HG03280 (cell line): Measurements from ENCODE around the gene MOB2.

Experiments used
- ATAC-seq: cut with Tn5 transposase; IDR thresholded peaks from one replicate; pipeline ENCODE4 v1.9.1; 2021; ENCODE audit warnings: mild to moderate bottlenecking, moderate library complexity; ENCODE audit not compliant: unreplicated experiment

Gene MOB2, protein sequence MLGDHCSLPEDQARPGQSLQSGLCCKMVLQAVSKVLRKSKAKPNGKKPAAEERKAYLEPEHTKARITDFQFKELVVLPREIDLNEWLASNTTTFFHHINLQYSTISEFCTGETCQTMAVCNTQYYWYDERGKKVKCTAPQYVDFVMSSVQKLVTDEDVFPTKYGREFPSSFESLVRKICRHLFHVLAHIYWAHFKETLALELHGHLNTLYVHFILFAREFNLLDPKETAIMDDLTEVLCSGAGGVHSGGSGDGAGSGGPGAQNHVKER

DNA sequence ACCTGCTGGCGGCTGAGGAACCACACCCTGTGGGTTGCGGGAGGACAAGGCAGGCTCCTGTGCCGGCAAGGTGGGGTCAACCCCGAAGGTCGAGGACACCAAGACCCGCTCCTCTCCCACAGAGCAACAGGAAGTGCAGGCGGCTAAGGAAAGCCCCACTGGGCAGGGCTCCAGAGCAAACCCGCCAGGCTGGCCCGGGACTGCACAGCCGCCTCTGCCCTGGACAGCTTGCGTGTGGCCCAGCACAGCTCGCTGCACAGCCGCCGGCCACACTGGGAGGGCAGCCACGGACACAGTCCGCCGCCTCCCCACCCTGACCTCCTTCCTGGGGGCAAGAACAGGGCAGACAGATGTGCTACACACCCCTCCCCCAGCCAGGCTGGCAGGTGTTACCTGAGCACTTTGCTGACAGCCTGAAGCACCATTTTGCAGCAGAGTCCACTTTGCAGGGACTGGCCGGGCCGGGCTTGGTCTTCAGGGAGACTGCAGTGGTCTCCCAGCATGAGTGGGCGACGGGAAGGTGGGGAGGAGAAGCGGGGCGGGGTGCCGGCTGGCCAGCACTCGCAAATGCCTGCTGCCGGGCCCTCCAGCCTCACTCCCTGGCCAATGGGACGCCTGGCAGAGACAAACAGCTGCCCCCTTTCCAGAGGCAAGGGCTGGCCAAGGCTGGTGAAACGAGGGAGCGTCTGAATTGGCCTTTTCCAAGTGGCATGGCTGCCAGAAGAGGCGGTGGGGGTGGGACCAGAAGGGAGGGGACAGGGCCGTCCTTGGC, at the start of gene MOB2:
MOB2 (minus strand) TSS at position 726 of the 772 bp plus-strand sequence; CDS start at position 503, 223 bp downstream.
- ATAC-seq, result no peak

DNA sequence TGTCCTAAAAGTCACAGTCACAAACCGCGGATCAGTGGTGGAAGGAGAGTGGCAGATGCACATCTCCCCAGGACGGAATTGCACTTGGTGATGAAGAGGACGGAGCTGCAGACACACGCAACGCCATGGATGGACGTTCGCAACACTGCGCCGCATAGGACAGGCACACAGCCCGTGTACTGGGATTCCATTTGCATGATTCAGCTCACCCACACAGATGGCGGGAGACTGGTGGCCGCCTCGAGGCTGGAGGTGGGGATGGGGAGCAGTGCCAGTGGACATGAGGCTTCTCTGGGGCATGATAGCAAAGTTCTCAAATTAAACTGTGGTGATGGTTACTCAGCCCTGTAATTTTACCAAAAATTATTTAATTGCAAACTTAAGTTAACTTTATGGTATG, 48.1 kb upstream of the MOB2 start:
- ATAC-seq, result no peak

DNA sequence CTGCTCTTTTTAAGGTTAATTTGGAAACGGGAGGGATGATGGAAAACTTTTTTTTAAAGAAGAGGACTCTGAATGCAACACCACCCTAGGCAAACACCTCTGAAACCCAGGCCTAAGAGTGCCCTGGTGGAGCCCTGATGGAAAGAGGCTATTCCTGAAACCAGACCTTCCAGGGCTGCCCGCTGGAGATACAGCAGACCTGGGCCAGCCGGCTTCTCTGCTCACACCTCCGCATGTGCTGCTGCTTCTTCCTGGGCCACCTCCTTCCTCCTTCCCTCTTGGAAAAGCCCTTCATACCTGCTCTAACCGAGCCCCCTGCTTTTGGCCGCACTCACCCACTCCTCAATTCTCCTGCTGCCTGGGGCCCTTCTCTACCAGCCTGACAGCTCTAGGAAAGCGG, 47.6 kb upstream of the MOB2 start:
- ATAC-seq, result no peak

DNA sequence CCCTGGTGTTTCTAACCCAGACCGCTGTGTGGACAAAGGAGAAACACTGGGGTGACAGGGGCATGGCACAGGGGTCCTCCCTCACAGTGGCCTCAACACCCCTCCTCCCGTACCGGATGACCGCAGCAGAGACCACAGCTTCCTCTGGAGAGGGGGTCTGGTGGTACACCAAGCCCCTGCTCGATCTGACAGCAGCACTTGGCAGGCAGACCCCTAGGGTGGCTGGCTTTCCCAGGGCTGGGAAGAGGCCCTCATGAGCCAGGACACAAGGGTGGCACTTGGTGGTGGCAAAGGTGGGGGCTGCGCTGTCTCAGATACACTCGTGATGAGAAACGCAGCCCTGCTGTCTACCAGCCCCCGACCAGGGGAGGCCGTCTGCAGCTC, 46.8 kb upstream of the MOB2 start:
- ATAC-seq, result no peak

DNA sequence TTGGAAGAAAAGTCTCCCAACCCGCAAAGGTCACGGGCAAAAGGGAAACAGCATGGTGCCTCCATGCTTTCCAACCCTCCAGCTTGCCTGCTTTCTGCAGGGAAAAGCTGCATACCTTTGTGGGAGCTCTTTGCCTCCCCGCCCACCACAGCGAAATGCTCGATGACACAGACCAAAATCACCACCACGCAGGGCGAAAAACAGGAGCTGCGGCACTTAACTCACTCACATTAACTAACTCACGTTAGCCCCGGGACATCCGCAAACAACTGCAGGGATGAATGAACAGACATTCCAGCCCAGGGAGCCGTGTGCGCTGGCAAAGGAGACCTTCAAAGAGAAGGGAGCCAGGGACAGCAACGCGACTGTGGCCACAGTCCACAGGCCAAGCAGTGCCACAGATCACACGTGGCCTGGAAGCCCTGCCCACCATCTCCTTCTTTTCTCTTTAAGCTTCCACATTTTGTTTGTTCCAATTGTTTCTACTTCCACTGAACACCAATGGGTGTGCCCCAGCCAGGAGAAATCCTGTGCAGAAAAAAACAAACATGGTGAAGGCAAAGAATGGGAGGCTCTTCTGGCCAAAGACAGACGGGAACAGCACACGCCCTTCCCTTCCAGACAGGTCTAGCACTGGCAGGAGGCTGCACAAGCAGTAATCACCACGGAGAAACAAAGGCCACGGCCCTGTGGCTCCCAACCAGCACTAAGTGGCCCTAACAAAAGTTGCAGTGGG, 46.2 kb upstream of the MOB2 start:
- ATAC-seq, result no peak

DNA sequence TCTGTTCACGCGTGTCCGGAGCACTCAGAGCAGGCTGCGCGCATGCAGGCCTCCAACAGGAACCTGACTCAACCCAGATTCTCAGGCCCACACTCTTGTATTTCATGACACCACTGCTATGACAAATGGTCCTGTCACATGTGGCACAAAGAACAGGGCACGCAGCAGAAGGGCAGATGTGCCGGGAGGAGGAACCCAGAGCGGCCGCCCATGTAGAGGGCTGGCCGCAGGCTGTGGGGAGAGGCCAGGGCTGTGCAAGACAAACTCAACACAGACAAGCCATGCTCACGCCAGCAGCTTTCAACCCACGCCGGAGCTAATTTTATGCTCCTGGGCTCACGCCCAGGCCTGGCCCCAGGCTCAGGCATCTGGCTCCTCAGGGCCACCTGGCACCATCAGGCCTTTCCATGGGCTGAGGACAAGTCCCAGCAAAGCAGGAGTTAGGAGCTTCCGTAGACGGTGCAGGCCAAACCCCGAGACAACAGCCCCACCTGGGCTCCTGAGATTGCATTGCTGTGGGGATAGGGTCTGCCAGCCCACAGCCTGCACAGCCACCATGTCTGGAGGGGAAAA, 45.5 kb upstream of the MOB2 start:
- ATAC-seq, result no peak

DNA sequence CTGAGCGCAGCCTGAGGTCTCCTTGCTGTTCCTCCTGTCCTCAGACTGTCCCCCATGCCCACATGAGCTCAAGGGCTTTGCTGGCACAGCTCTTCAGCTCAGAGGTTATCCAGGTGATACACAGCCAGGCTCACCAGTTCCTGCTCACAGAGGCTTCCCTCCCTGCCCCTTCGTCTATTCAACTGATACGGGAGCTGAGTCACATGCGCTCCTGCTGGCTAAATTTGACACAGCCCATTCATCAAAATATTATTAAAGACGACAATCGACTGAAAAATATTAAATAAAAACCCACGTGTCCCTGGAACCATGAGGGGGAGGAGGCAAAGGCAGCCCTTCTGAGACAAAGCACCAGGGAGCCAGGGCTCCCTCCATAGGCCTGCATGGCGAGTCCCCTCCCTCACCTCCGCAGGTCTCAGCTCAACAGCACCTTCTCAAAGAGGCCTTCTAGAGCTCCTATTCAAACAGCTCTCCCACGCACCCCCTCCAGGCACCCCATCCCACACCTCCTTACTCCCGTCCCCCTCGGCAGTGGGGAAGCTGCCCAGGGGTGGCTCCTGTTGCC, 45.0 kb upstream of the MOB2 start:
- no peak for ATAC-seq

DNA sequence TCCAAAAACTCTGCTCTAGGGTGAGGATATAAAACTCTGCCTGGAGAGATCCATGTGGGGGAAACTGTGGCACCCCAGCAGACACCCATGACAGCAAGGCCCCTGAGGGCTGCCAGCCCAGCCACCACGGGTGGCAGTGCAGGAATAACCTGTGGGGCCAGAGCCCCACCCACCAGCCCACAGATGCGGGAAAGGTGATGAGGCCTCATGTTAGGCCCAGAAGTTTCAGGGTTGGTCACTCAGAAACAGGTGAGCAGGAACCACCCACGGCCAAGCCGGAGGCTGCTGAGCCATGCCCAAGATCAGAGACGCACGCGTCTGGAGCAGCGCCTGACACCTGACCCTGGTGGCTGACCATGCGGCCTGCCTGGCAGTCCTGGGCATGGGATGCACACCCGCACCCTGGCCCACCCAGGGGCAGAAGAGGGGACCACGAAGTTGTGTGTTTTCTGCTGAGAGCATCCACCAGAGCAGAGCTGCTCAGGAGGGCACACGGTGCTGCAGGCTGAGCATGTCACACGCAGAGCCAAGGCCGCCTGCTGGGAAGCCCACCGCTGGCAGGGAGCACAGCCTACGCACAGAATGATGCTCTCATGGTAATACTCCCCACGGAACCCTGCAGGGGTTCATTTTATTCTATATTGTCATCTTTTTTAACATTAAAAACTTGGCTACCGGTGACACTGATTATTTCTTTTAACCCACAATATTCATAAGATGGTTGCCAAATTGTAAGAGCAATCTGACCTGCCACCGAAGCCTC, 44.3 kb upstream of the MOB2 start:
- no peak for ATAC-seq

DNA sequence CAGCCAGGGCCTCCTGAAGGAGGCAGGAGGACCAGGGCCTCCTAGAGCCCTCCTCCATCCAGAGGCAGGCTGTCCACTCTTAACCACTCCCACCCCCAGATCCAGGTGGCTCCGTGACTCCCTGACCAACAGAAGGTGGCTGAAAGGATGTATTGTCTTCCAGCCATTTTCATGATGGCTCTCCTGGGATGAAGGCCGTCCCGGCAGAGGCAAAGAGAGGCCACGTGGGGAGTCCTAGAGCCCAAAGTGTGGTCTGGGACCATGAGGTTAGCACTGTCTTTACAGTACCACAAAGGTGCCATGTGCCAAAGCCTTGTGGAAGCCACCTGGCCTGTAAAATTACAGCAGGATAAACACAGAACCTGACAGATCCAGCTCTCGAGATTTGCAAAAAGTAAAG, 43.2 kb upstream of the MOB2 start:
- ATAC-seq, result no peak

DNA sequence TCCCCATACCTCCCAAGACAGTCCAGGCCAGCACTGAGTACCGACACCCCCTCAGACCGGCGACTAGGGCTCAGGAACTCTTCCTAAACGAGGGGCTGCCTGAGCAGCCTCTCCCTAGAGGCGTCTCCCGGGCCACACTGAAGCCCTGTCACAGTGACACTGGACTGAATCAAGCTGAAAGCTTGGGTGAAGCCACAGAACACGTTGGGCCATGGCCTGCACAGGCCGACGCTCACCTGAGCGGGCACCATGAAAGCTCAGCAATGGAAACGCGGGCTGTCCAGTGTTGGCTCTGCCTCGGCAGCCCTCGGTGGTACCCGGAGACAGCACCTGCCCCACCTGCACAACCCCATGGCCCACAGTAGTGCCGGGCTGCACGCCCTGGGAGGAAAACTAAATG, 42.7 kb upstream of the MOB2 start:
- ATAC-seq, result no peak

DNA sequence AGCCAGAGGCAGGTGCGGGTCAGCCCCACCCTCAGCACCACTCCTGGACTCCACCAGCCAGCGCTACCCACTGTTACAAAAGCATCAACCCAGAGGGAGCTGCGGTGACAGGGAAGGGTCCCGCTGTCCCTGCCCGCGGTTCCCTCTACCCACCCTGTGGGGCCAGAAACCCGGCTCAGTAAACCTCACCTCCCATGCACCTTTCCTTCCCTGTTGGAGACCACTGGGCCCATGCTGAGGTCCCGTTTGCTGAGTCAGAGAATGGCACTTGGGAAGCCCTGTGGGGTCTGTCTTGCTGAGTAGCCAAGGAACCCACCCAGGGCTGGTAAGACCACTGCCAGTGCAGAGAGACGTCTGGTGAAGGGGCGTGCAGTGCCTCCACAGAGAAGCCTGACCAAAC, 42.1 kb upstream of the MOB2 start:
- no peak for ATAC-seq

DNA sequence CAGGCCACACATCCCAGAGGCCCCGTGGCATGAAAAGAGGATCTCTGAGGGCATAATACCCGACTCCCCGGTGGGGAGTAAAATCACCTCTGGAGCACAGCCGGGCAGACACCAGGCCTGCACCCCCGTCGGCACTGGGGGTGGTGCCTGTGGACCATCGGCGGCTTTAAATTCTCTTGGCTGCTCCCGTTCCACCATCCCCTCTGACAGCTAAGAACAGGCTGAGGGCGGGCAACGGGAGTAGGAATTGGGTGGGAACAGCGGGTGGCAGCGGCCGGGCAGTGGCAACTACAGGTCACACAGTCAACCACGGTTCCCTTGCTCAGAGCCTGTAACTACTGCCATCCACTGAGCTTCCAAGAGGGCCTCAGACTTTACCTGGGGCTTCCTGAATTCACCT, 40.2 kb upstream of the MOB2 start:
- ATAC-seq, result no peak

DNA sequence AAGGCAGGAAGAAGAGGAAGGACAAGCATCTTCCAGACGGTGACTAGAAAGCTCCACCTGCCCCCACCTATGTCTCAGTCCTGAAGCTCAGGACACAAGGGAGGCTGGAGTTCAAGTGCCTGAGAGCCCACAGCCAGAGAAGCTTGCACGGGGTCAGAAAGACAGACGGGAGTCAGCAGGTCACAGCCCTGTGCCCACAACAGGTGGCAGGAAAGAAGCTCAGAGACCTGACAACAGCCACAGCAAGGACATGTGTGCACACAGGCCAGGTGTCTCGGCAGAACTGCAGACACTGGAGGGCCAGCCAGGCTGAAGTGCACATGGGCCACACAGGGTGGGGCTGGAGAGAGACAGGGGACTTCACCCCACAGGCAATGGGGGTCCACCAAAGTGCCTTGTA, 37.2 kb upstream of the MOB2 start:
- ATAC-seq, result no peak

DNA sequence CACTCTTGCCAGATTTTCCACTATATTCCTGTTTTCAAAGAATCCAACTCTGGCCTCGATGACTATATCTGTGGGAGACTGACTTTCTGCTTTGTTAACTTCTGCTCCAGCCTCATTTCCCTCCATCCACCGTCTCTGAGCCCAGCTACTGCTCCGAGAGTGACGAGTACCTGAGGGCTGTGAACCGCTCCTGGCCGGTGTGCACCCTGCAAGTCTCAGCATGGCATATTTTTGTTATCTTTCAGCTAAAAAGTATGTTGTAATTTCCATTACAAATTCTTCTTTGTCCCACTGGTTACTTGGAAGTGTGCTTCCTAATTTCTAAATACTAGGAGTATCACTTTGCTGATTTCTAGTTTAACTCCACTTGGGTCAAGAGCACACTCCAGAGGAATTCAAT, 36.5 kb upstream of the MOB2 start:
- ATAC-seq, result no peak

DNA sequence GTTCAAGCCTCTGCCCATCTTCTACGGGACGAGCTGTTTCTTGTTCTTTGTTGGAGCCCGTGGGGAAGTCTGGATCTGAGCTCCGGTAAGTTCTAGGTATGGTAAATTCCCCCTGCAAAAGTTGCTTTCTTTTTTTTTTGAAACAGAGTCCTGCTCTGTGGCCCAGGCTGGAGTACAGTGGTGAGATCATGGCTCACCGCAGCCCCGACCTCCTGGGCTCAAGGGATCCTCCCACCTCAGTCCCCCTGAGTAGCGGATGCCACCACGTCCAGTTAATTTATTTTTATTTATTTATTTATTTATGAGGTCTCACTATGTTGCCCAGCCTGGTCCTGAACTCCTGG, 35.5 kb upstream of the MOB2 start:
- ATAC-seq, result no peak

DNA sequence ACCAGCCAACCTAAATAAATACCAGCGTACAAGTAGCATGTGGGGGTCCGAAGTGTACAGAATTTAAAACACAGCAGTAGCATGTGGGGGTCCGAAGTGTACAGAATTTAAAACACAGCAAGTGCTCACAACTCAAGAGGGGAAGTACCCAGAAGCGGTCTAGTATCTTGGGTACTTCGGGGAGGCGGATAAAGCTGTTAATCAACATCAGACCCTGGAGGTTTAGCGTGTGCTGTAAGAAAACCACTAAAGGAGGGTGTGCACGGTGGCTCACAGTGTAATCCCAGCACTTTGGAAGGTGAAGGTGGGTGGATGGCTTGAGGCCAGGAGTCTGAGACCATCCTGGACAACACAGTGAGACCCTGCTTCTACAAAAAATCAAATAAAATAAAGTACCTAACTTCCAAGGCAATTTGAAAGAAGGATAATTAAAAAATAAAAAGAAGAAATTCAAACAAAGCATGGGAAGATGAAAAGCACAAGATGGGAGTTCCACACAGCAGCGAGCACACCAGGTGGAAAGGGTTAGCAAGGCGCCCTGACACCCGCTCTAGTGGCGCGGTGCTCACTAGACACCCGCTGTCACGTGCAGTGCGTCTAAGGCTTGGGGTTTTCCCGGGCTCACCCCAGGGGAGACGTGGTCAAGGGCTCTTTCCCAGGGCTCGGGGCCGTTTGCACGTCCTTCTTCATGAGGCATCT, 35.0 kb upstream of the MOB2 start:
- ATAC-seq, result peak; percentile 77

DNA sequence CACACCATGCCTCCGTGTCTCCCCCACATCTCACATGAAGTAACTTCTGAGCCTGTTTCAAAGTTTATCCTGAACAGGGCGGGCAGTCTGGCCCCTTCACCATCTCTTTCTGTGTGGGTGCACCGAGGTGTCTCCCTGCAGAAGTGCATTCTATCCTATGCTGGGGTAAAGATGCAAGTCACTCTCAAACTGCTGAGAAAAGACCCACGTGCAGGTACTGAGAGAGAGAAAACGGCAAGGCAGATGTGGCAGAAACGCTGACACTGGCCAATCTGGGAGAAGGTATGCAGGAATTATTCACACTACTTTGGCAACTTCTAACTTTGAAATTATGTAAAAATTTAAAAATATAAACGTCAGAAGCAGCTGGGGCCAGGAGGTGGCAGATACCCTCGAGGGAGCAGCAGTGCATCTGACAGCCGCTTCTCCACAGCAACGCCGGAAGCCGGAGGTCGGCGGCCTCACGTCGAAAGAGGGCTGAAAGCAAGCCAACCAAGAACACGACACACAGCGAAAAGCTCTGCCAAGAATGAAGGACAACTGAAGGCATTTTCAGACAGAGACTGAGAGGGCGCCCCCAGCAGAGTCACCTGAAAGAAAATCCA, 34.2 kb upstream of the MOB2 start:
- ATAC-seq, result no peak

DNA sequence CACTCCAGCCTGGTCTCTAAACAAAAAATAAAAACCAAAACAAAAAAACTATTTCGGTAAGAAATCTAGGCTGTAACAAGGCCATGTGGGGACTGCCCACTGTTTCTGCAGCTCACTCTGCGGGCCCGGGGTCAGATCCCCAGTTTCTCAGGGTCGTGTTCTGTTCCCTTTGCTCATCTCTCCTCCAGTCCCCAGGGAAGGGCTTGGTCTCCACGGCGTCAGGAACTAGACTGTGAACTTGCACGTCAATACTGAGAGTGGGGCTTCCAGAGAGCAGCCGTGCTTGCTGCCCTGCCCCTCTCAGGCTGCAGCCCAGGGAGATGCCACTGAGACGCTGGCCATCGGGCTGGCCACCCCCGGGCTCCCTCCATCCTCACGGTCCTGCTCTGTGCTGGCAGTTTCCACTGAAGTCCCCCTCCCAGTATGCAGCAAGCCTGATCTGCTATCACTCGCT, 33.7 kb upstream of the MOB2 start:
- no peak for ATAC-seq
